ENCODE data around the gene COX19. TPM values are rescaled to one million over a fixed set of nuclear protein-coding genes. Genes with fewer than 3 reads are reported as not detected.

COX19 gene
- total and polyA plus RNA-seq, 2 of the 13 experiments (the other 11 are each of a cell fraction or from before 2014, with no cell fraction given), result 11.5 to 21.7 TPM

- TF ChIP-seq MATR3 (CRISPR knock-in tag; IDR thresholded peaks at IDR 0.05) (no peak), ZNF225 (CRISPR knock-in tag; IDR thresholded peaks at IDR 0.05) (peak; percentile 78; the same call in 1 of the 2 replicates), SKIL (CRISPR knock-in tag; IDR thresholded peaks at IDR 0.05; ENCODE audit: borderline replicate concordance) (no peak), SALL2 (CRISPR knock-in tag; IDR thresholded peaks at IDR 0.05) (no peak), HMGXB3 (CRISPR knock-in tag; IDR thresholded peaks at IDR 0.05; ENCODE audit: borderline replicate concordance) (no peak), PATZ1 (CRISPR knock-in tag; IDR thresholded peaks at IDR 0.05) (no peak), ZNF792 (CRISPR knock-in tag; IDR thresholded peaks at IDR 0.05) (no peak; the same call in 1 of the 2 replicates), ZNF24 (IDR thresholded peaks at IDR 0.05) (no peak), GATAD2A (CRISPR knock-in tag; IDR thresholded peaks at IDR 0.05) (peak; percentile 90), POLR2G (IDR thresholded peaks at IDR 0.05; ENCODE audit: low read depth, low read length) (no peak), ZNF280B (CRISPR knock-in tag; IDR thresholded peaks at IDR 0.05; ENCODE audit: borderline replicate concordance) (no peak), ZNF260 (CRISPR knock-in tag; IDR thresholded peaks at IDR 0.05; ENCODE audit: borderline replicate concordance, low read depth) (no peak), HOXA3 (CRISPR knock-in tag; IDR thresholded peaks at IDR 0.05) (peak; percentile 85; the same call in 1 of the 2 replicates), RBAK (CRISPR knock-in tag; IDR thresholded peaks at IDR 0.05) (no peak), HMGXB4 (CRISPR knock-in tag; IDR thresholded peaks at IDR 0.05; ENCODE audit: borderline replicate concordance in 1 of 2, low read depth in 1 of 2) (peak; percentile 15 to 59; a peak in 1 of 4 replicates), TCF12 (IDR thresholded peaks at IDR 0.05) (no peak), TCF12 (CRISPR knock-in tag; IDR thresholded peaks at IDR 0.05) (no peak)
Observed at GRCh38 chr7:960269-960871, 15.0 kb downstream of the COX19 start (continued).
